ENCODE results near the gene PYGO2. TPM values are rescaled to one million over a fixed set of nuclear protein-coding genes. Genes with fewer than 3 reads are reported as not detected.

PYGO2 gene
- total RNA-seq, 1 experiment from 2014 or later: 33.2 TPM

- BruUV-seq (replicated peaks): no TSS peak
- POLR2A ChIA-PET (ENCODE audit: unreplicated experiment): no interaction called here
- Histone ChIP-seq H3K79me2 (ENCODE audit: low read depth) (no peaks in the 10 kb centered on the region), H3K4me1 (replicated peaks; ENCODE audit: insufficient read depth) (no peaks in the 10 kb centered on the region), H3K4me2 (no peak overlapping the region), H2AFZ (no peak overlapping the region), H3K9me2 (ENCODE audit: insufficient read depth) (no peaks in the 10 kb centered on the region), H3F3A (ENCODE audit: insufficient read depth, low read depth) (no peaks in the 10 kb centered on the region), H3K27me3 (ENCODE audit: insufficient read depth, low read depth) (peaks cover 63% of the 10 kb centered on the region), H4K20me1 (ENCODE audit: insufficient read depth) (no peaks in the 10 kb centered on the region), H3K27ac (no peak overlapping the region), H3K4me3 (no peak overlapping the region), H3K36me3 (ENCODE audit: low read depth) (no peaks in the 10 kb centered on the region), H3K9me3 (ENCODE audit: insufficient read depth, low read depth) (no peaks in the 10 kb centered on the region)
- CTCF ChIA-PET: no interaction called here
- no peak for DNase-seq
- intact Hi-C loops (cut with micrococcal nuclease; ENCODE audit: unreplicated experiment): no loop called here
- TF ChIP-seq CTCF (conservative IDR thresholded peaks at IDR 0.05): no peak
Measured at GRCh38 chr1:154913273-154913672, 48.3 kb downstream of the PYGO2 start.

GRCh38 chr1:154912755-154913154 lies 48.8 kb downstream of the PYGO2 start:
- no peak for TF ChIP-seq EZH2 (IDR thresholded peaks at IDR 0.05; ENCODE audit: low read depth)
- TF ChIP-seq CTCF (conservative IDR thresholded peaks at IDR 0.05): no peak
- Histone ChIP-seq H3K36me3 (ENCODE audit: low read depth) (no peaks in the 10 kb centered on the region), H3K27ac (no peak overlapping the region), H4K20me1 (ENCODE audit: insufficient read depth) (no peaks in the 10 kb centered on the region), H3K4me1 (replicated peaks; ENCODE audit: insufficient read depth) (no peaks in the 10 kb centered on the region), H3K79me2 (ENCODE audit: low read depth) (no peaks in the 10 kb centered on the region), H3K4me2 (no peak overlapping the region), H3K9me2 (ENCODE audit: insufficient read depth) (no peaks in the 10 kb centered on the region), H3K27me3 (ENCODE audit: insufficient read depth, low read depth) (peaks cover 67% of the 10 kb centered on the region), H2AFZ (no peak overlapping the region), H3K4me3 (no peak overlapping the region), H3K9me3 (ENCODE audit: insufficient read depth, low read depth) (no peaks in the 10 kb centered on the region), H3F3A (ENCODE audit: insufficient read depth, low read depth) (no peaks in the 10 kb centered on the region)
- CTCF ChIA-PET: no interaction called here
- DNase-seq: no peak
- POLR2A ChIA-PET (ENCODE audit: unreplicated experiment): interaction anchor here (0.6 kb wide), 1 partner anchor 15 kb away, joined by 4 read pairs; no protein-coding TSS in a partner anchor
- intact Hi-C loops (cut with micrococcal nuclease; ENCODE audit: unreplicated experiment): no loop called here
- BruUV-seq (replicated peaks): no TSS peak

GRCh38 chr1:154911691-154912550 lies 49.7 kb downstream of the PYGO2 start:
- intact Hi-C loops (cut with micrococcal nuclease; ENCODE audit: unreplicated experiment): no loop called here
- Histone ChIP-seq H3K27ac (no peak overlapping the region), H3K27me3 (ENCODE audit: insufficient read depth, low read depth) (peaks cover 67% of the 10 kb centered on the region), H3K4me2 (no peak overlapping the region), H3K9me2 (ENCODE audit: insufficient read depth) (no peaks in the 10 kb centered on the region), H3K79me2 (ENCODE audit: low read depth) (no peaks in the 10 kb centered on the region), H3K4me1 (replicated peaks; ENCODE audit: insufficient read depth) (no peaks in the 10 kb centered on the region), H2AFZ (no peak overlapping the region), H3F3A (ENCODE audit: insufficient read depth, low read depth) (no peaks in the 10 kb centered on the region), H3K4me3 (no peak overlapping the region), H4K20me1 (ENCODE audit: insufficient read depth) (no peaks in the 10 kb centered on the region), H3K36me3 (ENCODE audit: low read depth) (no peaks in the 10 kb centered on the region), H3K9me3 (ENCODE audit: insufficient read depth, low read depth) (no peaks in the 10 kb centered on the region)
- TF ChIP-seq CTCF (conservative IDR thresholded peaks at IDR 0.05) (no peak), EZH2 (IDR thresholded peaks at IDR 0.05; ENCODE audit: low read depth) (no peak)
- ChIA-PET POLR2A (ENCODE audit: unreplicated experiment) (no interaction called here), CTCF (no interaction called here)
- BruUV-seq (replicated peaks): no TSS peak
- no peak for DNase-seq

Data from PC-9 (cell line).